OCI-LY3 (cell line): ENCODE data around the gene EARS2.

Source experiments
- H2AFZ ChIP-seq: fragments of 200-600, 300-600 bp; shearing (Covaris generic); 2 replicates; pipeline ENCODE4 v1.6.0; 2014; ENCODE audit warnings: antibody characterized with exemption, low read depth, low read length
- H3K27ac ChIP-seq: fragments of 200-600, 300-600 bp; sonication (generic); 2 replicates; pipeline ENCODE4 v1.5.1; 2014; ENCODE audit warnings: mild to moderate bottlenecking, low read length, moderate library complexity, mixed read lengths
- H3K27me3 ChIP-seq: fragments of 200-600, 300-600 bp; sonication (generic); 2 replicates; pipeline ENCODE4 v1.6.1; 2014; ENCODE audit warnings: low read depth, low read length, mixed read lengths
- H3K36me3 ChIP-seq: fragments of 200-600, 300-600 bp; sonication (generic); replicated peaks from 2 replicates; pipeline ENCODE3; 2014; ENCODE audit warnings: low read depth, low read length, mixed read lengths
- H3K4me1 ChIP-seq: fragments of 300-600, 200-600 bp; sonication (generic); 2 replicates; pipeline ENCODE4 v1.6.1; 2014; ENCODE audit warnings: low read length, mixed read lengths
- H3K4me2 ChIP-seq: fragments of 200-600, 300-600 bp; sonication (generic); 2 replicates; pipeline ENCODE4 v1.6.1; 2014; ENCODE audit warnings: low read length, mixed read lengths
- H3K4me3 ChIP-seq: fragments of 300-600, 200-600 bp; sonication (generic); 2 replicates; pipeline ENCODE4 v1.5.1; 2014; ENCODE audit warnings: antibody characterized with exemption, mild to moderate bottlenecking, low read length, moderate library complexity
- H3K79me2 ChIP-seq: fragments of 300-600, 200-600 bp; shearing (Covaris generic); 2 replicates; pipeline ENCODE4 v1.6.1; 2014; ENCODE audit warnings: mild to moderate bottlenecking, low read length, mixed read lengths
- H3K9ac ChIP-seq: fragments of 300-600, 200-600 bp; shearing (Covaris generic); 2 replicates; pipeline ENCODE4 v1.6.0; 2014; ENCODE audit warnings: mild to moderate bottlenecking, low read length, moderate library complexity
- H3K9me3 ChIP-seq: fragments of 200-600, 300-600 bp; shearing (Covaris generic); 2 replicates; pipeline ENCODE4 v1.6.1; 2014; ENCODE audit warnings: low read length, mixed read lengths; ENCODE audit not compliant: insufficient read depth
- H4K20me1 ChIP-seq: fragments of 200-600, 300-600 bp; sonication (generic); 2 replicates; pipeline ENCODE4 v1.6.1; 2016; ENCODE audit warnings: low read length, mixed read lengths; ENCODE audit not compliant: insufficient read depth
- CTCF ChIP-seq: fragments of 200-600, 300-600 bp; sonication (generic); IDR thresholded peaks from 2 replicates; pipeline ENCODE4 v1.5.1; 2014; ENCODE audit warnings: antibody characterized with exemption, low read length, low read depth
- EZH2phosphoT487 ChIP-seq: fragments of 200-600 bp; shearing (Covaris generic); IDR thresholded peaks from 2 replicates; pipeline ENCODE4 v1.6.1; 2018; ENCODE audit warnings: antibody characterized with exemption, mixed run types, low read depth

EARS2 gene

GRCh38 chr16:23519282-23519681 is 37.9 kb downstream of the EARS2 start:
- no peaks in the 10 kb centered on the region; the same call in 1 of the 2 replicates for H3K79me2 ChIP-seq
- no peaks in the 10 kb centered on the region for H4K20me1 ChIP-seq
- peak overlapping the region; percentile 63 for H3K4me2 ChIP-seq
- peak overlapping the region; percentile 90 for H3K27ac ChIP-seq
- TF ChIP-seq EZH2phosphoT487 (no peak), CTCF (no peak)
- H2AFZ ChIP-seq = no peak overlapping the region
- H3K9ac ChIP-seq = peak overlapping the region; percentile 13; the same call in 1 of the 2 replicates
- no peaks in the 10 kb centered on the region for H3K27me3 ChIP-seq
- H3K9me3 ChIP-seq = no peaks in the 10 kb centered on the region
- H3K4me3 ChIP-seq = no peak overlapping the region
- peaks cover 54% of the 10 kb centered on the region for H3K4me1 ChIP-seq
- H3K36me3 ChIP-seq = peaks cover 41% of the 10 kb centered on the region

GRCh38 chr16:23518435-23518891 is 38.7 kb downstream of the EARS2 start:
- Histone ChIP-seq H3K9ac (peak overlapping the region; percentile 49; the same call in 1 of the 2 replicates), H4K20me1 (no peaks in the 10 kb centered on the region), H3K4me1 (peaks cover 54% of the 10 kb centered on the region), H3K4me2 (peak overlapping the region; percentile 63), H3K9me3 (no peaks in the 10 kb centered on the region), H3K79me2 (no peaks in the 10 kb centered on the region; the same call in 1 of the 2 replicates), H2AFZ (no peak overlapping the region), H3K4me3 (peak overlapping the region; percentile 20; the same call in 1 of the 2 replicates), H3K36me3 (peaks cover 33% of the 10 kb centered on the region), H3K27me3 (no peaks in the 10 kb centered on the region), H3K27ac (peak overlapping the region; percentile 90)
- TF ChIP-seq EZH2phosphoT487 (no peak), CTCF (no peak)

GRCh38 chr16:23516366-23517137 is 40.6 kb downstream of the EARS2 start:
- no peaks in the 10 kb centered on the region for H3K9me3 ChIP-seq
- no peaks in the 10 kb centered on the region for H3K27me3 ChIP-seq
- no peaks in the 10 kb centered on the region for H4K20me1 ChIP-seq
- peak overlapping the region; percentile 52; the same call in 1 of the 2 replicates for H3K9ac ChIP-seq
- H3K36me3 ChIP-seq = peaks cover 15% of the 10 kb centered on the region
- H3K79me2 ChIP-seq = no peaks in the 10 kb centered on the region; the same call in 1 of the 2 replicates
- TF ChIP-seq CTCF = no peak
- no peak for TF ChIP-seq EZH2phosphoT487
- H3K4me3 ChIP-seq = no peak overlapping the region
- H3K4me1 ChIP-seq = peaks cover 52% of the 10 kb centered on the region
- H3K27ac ChIP-seq = peak overlapping the region; percentile 61
- peak overlapping the region; percentile 34 for H3K4me2 ChIP-seq
- H2AFZ ChIP-seq = no peak overlapping the region

GRCh38 chr16:23515881-23516280 is 41.3 kb downstream of the EARS2 start:
- TF ChIP-seq EZH2phosphoT487 (no peak), CTCF (no peak)
- Histone ChIP-seq H3K4me2 (no peak overlapping the region), H3K9ac (no peak overlapping the region), H3K27me3 (no peaks in the 10 kb centered on the region), H3K36me3 (peaks cover 12% of the 10 kb centered on the region), H4K20me1 (no peaks in the 10 kb centered on the region), H3K9me3 (no peaks in the 10 kb centered on the region), H3K4me3 (no peak overlapping the region), H2AFZ (no peak overlapping the region), H3K4me1 (peaks cover 46% of the 10 kb centered on the region), H3K79me2 (no peaks in the 10 kb centered on the region; the same call in 1 of the 2 replicates), H3K27ac (no peak overlapping the region)
